ENCODE results near the gene KLHL29. TPM values are rescaled to one million over a fixed set of nuclear protein-coding genes. Genes with fewer than 3 reads are reported as not detected.

KLHL29 gene
- total and polyA plus RNA-seq, 5 donors from 2014 or later, result 0.09 to 1.3 (median 0.24) TPM

DNA sequence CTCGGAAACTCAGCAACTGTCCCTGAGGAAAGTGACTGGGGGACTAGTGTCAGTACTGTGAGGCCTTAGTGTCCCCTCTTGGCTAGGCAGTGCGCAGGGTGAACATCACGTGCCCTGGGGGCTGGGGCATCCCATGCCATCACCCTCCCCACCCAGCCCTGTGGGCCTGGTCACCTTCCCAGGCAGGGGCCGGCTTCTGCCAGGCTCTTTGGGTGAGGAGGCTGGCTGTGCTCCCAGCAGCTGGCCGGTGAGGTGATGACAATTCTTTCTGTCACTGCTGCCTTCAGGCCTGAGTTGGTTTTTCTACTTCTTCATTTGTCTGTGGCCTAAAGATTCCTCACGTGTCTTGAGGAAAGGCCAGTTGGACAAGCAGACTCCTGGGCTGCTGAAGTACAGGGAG lies 180.8 kb downstream of the KLHL29 start:
- no peaks in the 10 kb centered on the region for H3K36me3 Mint-ChIP-seq
- peaks cover 4% of the 10 kb centered on the region for H3K27me3 Mint-ChIP-seq
- H3K4me1 ChIP-seq (ENCODE audit: control insufficient read depth, insufficient read depth, low read length, poor library complexity, severe bottlenecking), result no peaks in the 10 kb centered on the region
- no peaks in the 10 kb centered on the region for H3K36me3 ChIP-seq (ENCODE audit: control insufficient read depth, insufficient read depth, low read length)
- no peak for DNase-seq
- H3K9me3 ChIP-seq (ENCODE audit: control insufficient read depth in 2 of 2, low read length in 2 of 2), result no peaks in the 10 kb centered on the region
- H3K27ac ChIP-seq (ENCODE audit: insufficient read depth, low read length, poor library complexity, severe bottlenecking), result no peak overlapping the region
- H3K27ac Mint-ChIP-seq, result no peak overlapping the region
- H3K4me3 Mint-ChIP-seq, result no peak overlapping the region
- H3K4me1 Mint-ChIP-seq, result no peaks in the 10 kb centered on the region
- ATAC-seq (ENCODE audit: low read depth in 2 of 2), result no peak
- H3K9me3 Mint-ChIP-seq, result no peaks in the 10 kb centered on the region
- H3K4me3 ChIP-seq (ENCODE audit: low read depth, low read length), result no peak overlapping the region
- peaks cover 2% of the 10 kb centered on the region for H3K27me3 ChIP-seq (ENCODE audit: control insufficient read depth, insufficient read depth, low read length)

DNA sequence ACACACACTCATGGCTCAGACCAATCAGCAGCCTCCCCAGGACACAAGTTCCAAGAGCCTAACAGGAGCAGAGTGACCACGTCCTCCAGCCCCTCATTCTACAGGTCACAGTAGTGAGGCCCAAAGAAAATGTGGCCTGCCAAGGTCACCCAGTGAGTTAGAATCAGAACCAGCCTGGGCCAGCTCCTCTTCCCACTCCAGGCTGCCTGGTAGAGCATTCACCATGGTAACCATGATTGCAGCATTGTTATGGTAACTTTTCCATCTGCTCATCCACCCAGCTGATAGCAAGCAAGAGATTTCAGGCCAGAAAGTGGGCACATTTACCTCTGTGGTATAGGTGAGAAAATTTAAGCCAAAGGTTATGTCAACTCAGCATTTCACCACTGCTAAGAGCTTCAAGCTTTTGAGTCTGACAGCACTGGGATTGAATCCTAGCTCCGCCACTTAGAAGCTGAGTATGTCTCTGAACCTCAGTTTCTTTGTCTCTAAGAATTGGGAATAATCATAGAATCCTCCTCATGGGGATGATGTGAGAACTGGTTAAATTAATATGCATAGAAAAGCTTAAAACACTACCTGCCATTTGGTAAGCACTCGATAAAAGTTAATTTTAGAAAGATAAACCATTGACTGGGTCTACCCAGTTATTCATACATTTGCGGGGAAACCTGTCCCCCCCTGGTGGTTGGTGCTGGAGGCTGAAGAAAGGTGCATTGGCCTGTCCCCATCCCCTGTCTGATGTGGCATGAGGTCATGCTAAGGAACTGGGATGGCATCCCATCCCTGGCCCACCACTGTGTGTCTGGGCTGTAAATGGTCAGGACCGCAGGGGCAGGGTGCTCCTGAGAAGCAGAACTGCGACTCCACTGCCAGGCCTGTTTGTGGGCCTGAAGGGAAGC lies 181.5 kb downstream of the KLHL29 start:
- ATAC-seq (ENCODE audit: low read depth in 2 of 2) (no peak), DNase-seq (peak in 1 of 3 donors; percentile 55)
- Histone ChIP-seq H3K27ac (ENCODE audit: insufficient read depth, low read length, poor library complexity, severe bottlenecking) (no peak overlapping the region), H3K9me3 (ENCODE audit: control insufficient read depth in 2 of 2, low read length in 2 of 2) (no peaks in the 10 kb centered on the region), H3K36me3 (ENCODE audit: control insufficient read depth, insufficient read depth, low read length) (no peaks in the 10 kb centered on the region), H3K4me1 (ENCODE audit: control insufficient read depth, insufficient read depth, low read length, poor library complexity, severe bottlenecking) (no peaks in the 10 kb centered on the region), H3K27me3 (ENCODE audit: control insufficient read depth, insufficient read depth, low read length) (peaks cover 2% of the 10 kb centered on the region), H3K4me3 (ENCODE audit: low read depth, low read length) (no peak overlapping the region)
- Mint-ChIP-seq H3K4me1 (no peaks in the 10 kb centered on the region), H3K9me3 (no peaks in the 10 kb centered on the region), H3K4me3 (no peak overlapping the region), H3K36me3 (no peaks in the 10 kb centered on the region), H3K27me3 (peaks cover 4% of the 10 kb centered on the region), H3K27ac (no peak overlapping the region)

DNA sequence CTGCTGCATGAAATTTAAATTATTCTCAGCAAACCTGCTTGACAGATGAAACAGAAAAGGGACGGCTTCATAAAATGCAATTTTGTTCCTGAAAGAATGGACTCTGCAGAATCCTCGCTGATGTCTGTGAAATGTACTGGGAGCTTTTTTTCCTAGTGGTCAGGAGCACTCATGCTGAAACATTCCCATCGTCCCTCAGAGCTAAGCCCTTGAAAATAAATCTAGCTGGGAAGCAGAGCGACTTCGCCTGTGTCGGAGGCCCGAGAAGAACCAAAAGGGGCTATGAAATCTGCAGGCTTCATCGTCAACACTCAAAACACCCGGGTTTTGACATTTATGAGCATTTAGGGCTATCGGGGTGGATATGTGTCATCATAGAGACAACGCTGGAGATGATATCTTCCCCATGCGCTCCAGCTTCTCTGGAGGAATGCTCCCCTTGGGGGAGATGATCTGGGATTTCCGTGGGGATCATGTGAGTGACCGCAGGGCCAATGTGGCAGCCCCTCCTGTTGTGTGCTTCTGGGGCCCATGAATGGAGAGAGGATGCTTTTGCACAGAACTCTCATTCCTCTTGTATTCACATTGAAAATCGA lies 182.3 kb downstream of the KLHL29 start:
- Histone ChIP-seq H3K27ac (ENCODE audit: insufficient read depth, low read length, poor library complexity, severe bottlenecking) (no peak overlapping the region), H3K4me3 (ENCODE audit: low read depth, low read length) (no peak overlapping the region), H3K4me1 (ENCODE audit: control insufficient read depth, insufficient read depth, low read length, poor library complexity, severe bottlenecking) (no peaks in the 10 kb centered on the region), H3K9me3 (ENCODE audit: control insufficient read depth in 2 of 2, low read length in 2 of 2) (no peaks in the 10 kb centered on the region), H3K27me3 (ENCODE audit: control insufficient read depth, insufficient read depth, low read length) (peaks cover 2% of the 10 kb centered on the region), H3K36me3 (ENCODE audit: control insufficient read depth, insufficient read depth, low read length) (no peaks in the 10 kb centered on the region)
- Mint-ChIP-seq H3K9me3 (no peaks in the 10 kb centered on the region), H3K27me3 (peaks cover 4% of the 10 kb centered on the region), H3K36me3 (no peaks in the 10 kb centered on the region), H3K4me1 (no peaks in the 10 kb centered on the region), H3K27ac (no peak overlapping the region), H3K4me3 (no peak overlapping the region)
- ATAC-seq (ENCODE audit: low read depth in 2 of 2), result no peak
- no peak for DNase-seq

DNA sequence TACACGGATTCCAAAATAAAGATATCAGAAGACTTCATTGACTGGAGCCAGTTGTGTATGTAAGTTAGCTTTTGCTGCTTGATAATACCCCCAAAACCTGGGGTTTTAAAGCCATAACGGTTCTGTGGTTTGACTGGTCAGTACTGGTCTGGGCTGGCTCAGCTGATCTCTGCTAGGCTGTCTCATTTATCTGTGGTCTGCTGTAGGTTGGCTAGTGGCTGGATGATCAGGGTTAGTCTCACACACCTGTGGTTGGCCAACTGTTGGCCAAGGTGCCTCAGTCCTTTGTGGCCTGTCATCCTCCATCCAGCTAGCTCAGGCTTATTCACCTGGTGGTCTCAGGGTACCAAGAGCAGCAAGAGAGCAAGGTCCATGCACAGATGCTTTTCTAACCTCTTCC lies 183.2 kb downstream of the KLHL29 start:
- ATAC-seq (ENCODE audit: low read depth in 2 of 2), result no peak

DNA sequence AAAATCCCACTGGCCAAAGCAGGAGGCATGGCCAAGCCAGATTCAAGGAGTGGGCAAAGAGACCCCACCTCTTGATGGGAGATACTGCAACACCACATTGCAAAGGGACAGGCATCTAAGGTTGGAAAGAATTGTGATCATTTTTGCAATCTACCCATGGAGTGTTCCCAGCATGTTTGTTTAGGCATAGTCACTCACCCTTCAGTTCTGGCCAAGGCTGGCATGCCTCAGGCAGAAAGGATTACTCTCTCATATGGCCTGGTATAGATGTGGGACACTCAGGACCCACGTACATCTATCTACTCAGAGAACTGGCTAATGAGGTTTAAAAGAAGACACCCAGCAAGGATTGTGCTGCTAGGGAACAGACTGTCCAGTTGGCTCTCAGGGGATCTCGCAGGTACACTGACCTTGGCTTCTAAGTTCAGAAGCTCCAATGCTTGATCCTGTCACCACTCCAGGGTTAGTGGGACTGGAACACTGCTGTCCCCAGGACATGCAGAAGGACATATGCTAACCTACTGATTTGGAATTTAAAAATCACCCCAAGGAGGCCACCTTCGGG lies 183.7 kb downstream of the KLHL29 start:
- Mint-ChIP-seq H3K27me3 (peaks cover 4% of the 10 kb centered on the region), H3K36me3 (no peaks in the 10 kb centered on the region), H3K9me3 (no peaks in the 10 kb centered on the region), H3K27ac (no peak overlapping the region), H3K4me3 (no peak overlapping the region), H3K4me1 (no peaks in the 10 kb centered on the region)
- no peak overlapping the region for H3K27ac ChIP-seq (ENCODE audit: insufficient read depth, low read length, poor library complexity, severe bottlenecking)
- H3K4me1 ChIP-seq (ENCODE audit: control insufficient read depth, insufficient read depth, low read length, poor library complexity, severe bottlenecking), result no peaks in the 10 kb centered on the region
- H3K9me3 ChIP-seq (ENCODE audit: control insufficient read depth in 2 of 2, low read length in 2 of 2), result no peaks in the 10 kb centered on the region
- H3K27me3 ChIP-seq (ENCODE audit: control insufficient read depth, insufficient read depth, low read length), result peaks cover 2% of the 10 kb centered on the region
- DNase-seq, result no peak
- H3K36me3 ChIP-seq (ENCODE audit: control insufficient read depth, insufficient read depth, low read length), result no peaks in the 10 kb centered on the region
- H3K4me3 ChIP-seq (ENCODE audit: low read depth, low read length), result no peak overlapping the region
- ATAC-seq (ENCODE audit: low read depth in 2 of 2), result no peak

More for the DNA sequence above, 183.2 kb downstream of the KLHL29 start:
- Histone ChIP-seq H3K36me3 (ENCODE audit: control insufficient read depth, insufficient read depth, low read length) (no peaks in the 10 kb centered on the region), H3K27ac (ENCODE audit: insufficient read depth, low read length, poor library complexity, severe bottlenecking) (no peak overlapping the region), H3K4me1 (ENCODE audit: control insufficient read depth, insufficient read depth, low read length, poor library complexity, severe bottlenecking) (no peaks in the 10 kb centered on the region), H3K27me3 (ENCODE audit: control insufficient read depth, insufficient read depth, low read length) (peaks cover 2% of the 10 kb centered on the region), H3K4me3 (ENCODE audit: low read depth, low read length) (no peak overlapping the region), H3K9me3 (ENCODE audit: control insufficient read depth in 2 of 2, low read length in 2 of 2) (no peaks in the 10 kb centered on the region)
- H3K36me3 Mint-ChIP-seq, result no peaks in the 10 kb centered on the region
- H3K4me1 Mint-ChIP-seq, result no peaks in the 10 kb centered on the region
- no peak for DNase-seq
- H3K9me3 Mint-ChIP-seq, result no peaks in the 10 kb centered on the region
- H3K4me3 Mint-ChIP-seq, result no peak overlapping the region
- H3K27me3 Mint-ChIP-seq, result peaks cover 4% of the 10 kb centered on the region
- no peak overlapping the region for H3K27ac Mint-ChIP-seq

DNA sequence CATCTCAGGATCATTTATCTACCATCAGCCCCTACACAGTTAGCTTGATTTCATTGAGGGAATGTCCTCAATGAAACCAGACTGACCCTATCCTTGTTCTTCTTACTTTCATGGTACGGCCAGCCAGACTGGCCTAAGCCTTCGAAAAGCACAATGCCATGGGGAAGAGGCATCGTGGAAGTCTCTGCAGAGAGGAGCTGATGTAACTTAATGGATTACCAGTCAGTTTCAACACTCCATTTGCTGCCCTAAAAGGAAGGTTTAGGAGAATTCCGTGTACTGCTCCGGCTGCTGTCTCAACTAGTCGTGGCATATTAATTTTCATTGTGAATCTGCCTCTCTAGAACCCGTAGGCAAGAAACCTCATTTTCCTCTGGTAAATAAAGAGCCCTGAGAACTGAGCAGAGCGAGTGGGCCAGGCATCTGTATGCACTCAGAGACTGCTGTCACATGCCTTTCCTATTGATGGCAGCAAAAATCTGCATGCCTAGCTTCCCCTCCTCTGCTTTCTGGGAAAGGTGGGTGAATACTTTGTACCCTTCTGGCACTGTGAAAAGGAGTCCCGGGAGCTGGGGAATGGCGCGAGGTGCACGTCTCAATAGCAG lies 184.9 kb downstream of the KLHL29 start:
- Mint-ChIP-seq H3K4me3 (no peak overlapping the region), H3K27me3 (peaks cover 8% of the 10 kb centered on the region), H3K36me3 (no peaks in the 10 kb centered on the region), H3K4me1 (peaks cover 0 to 5% (median 0%) of the 10 kb centered on the region in 4 donors), H3K9me3 (no peaks in the 10 kb centered on the region), H3K27ac (no peak overlapping the region)
- DNase-seq (no peak), ATAC-seq (ENCODE audit: low read depth in 2 of 2) (no peak)
- Histone ChIP-seq H3K9me3 (ENCODE audit: control insufficient read depth in 2 of 2, low read length in 2 of 2) (no peaks in the 10 kb centered on the region), H3K4me1 (ENCODE audit: control insufficient read depth, insufficient read depth, low read length, poor library complexity, severe bottlenecking) (no peaks in the 10 kb centered on the region), H3K27ac (ENCODE audit: insufficient read depth, low read length, poor library complexity, severe bottlenecking) (no peak overlapping the region), H3K36me3 (ENCODE audit: control insufficient read depth, insufficient read depth, low read length) (no peaks in the 10 kb centered on the region), H3K27me3 (ENCODE audit: control insufficient read depth, insufficient read depth, low read length) (peaks cover 2% of the 10 kb centered on the region), H3K4me3 (ENCODE audit: low read depth, low read length) (no peak overlapping the region)

DNA sequence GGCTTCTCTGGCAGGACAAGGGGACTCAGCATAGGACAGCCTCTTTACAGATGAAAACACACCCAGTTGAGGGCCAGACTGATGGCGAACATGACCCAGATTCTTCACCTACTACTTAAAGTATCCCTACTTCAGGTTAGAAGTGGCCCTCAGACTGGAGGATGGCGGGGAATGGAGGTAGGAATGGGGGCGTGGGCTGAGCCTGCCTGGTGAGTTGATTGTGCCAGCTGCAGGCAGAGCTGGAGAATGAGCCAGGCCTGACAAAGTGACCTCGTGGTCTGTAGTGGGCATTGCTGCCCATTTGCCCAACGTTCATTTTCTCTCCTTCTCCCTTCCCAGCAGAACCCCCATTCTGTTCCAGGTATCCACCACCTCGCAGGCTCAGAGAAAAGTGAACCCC lies 186.1 kb downstream of the KLHL29 start:
- H3K4me3 ChIP-seq (ENCODE audit: low read depth, low read length), result no peak overlapping the region
- H3K27me3 Mint-ChIP-seq, result peaks cover 8% of the 10 kb centered on the region
- no peak overlapping the region for H3K4me3 Mint-ChIP-seq
- H3K36me3 ChIP-seq (ENCODE audit: control insufficient read depth, insufficient read depth, low read length), result no peaks in the 10 kb centered on the region
- ATAC-seq (ENCODE audit: low read depth in 2 of 2) (no peak), DNase-seq (no peak)
- H3K4me1 Mint-ChIP-seq, result peaks cover 0 to 5% (median 0%) of the 10 kb centered on the region in 4 donors
- H3K4me1 ChIP-seq (ENCODE audit: control insufficient read depth, insufficient read depth, low read length, poor library complexity, severe bottlenecking), result no peaks in the 10 kb centered on the region
- peaks cover 2% of the 10 kb centered on the region for H3K27me3 ChIP-seq (ENCODE audit: control insufficient read depth, insufficient read depth, low read length)
- no peak overlapping the region for H3K27ac Mint-ChIP-seq
- H3K9me3 Mint-ChIP-seq, result no peaks in the 10 kb centered on the region
- no peak overlapping the region for H3K27ac ChIP-seq (ENCODE audit: insufficient read depth, low read length, poor library complexity, severe bottlenecking)
- no peaks in the 10 kb centered on the region for H3K36me3 Mint-ChIP-seq
- H3K9me3 ChIP-seq (ENCODE audit: control insufficient read depth in 2 of 2, low read length in 2 of 2), result no peaks in the 10 kb centered on the region
